ENCODE results near the gene TMEM52B. TPM values are rescaled to one million over a fixed set of nuclear protein-coding genes. Genes with fewer than 3 reads are reported as not detected.
"Not testable (repeated sequence)": the region's sequence is repeated elsewhere in the genome, so short reads cannot be mapped to it uniquely, and the experiment has no call there.

The TMEM52B gene
- total RNA-seq, 1 experiment from 2014 or later, result not detected

DNA sequence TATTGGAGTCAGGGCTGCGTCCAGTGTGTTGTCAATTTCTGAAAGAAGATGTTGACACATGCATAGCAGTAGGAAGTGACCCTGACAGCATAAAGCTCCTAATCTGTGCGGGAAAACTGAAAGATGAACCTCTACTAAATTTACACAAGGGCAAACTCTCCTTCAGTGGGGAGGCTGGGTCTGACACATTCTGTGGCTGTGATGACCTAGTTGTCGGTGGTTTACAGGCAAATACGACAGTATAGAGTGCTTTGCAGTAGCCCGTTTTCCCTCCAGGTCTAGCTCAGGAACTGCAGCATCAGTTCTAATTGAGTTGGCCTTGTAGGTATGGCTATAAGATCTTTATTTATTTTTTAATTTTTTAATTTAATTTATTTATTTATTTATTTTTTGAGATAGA lies 19.0 kb downstream of the TMEM52B start:
- Histone ChIP-seq H3K27ac (ENCODE audit: low read length) (no peak overlapping the region), H3K27me3 (ENCODE audit: control insufficient read depth, insufficient read depth, low read length) (no peaks in the 10 kb centered on the region), H3K4me1 (ENCODE audit: control insufficient read depth, insufficient read depth, low read length) (no peaks in the 10 kb centered on the region), H3K9me3 (ENCODE audit: control insufficient read depth, insufficient read depth, low read depth, low read length) (no peaks in the 10 kb centered on the region), H3K36me3 (ENCODE audit: control insufficient read depth, insufficient read depth, low read length) (no peaks in the 10 kb centered on the region), H3K4me3 (ENCODE audit: low read depth in 2 of 2, low read length in 2 of 2) (no peak overlapping the region)
- in situ Hi-C loops (cut with HindIII; ENCODE audit: low pct_unique_long_range_greater_than_20kb, low sequenced_read_pairs) (no loop called here), intact Hi-C loops (cut with micrococcal nuclease; ENCODE audit: unreplicated experiment) (no loop called here)
- CTCF ChIA-PET, result no interaction called here
- BruUV-seq (replicated peaks), result no TSS peak
- POLR2A ChIA-PET, result no interaction called here
- TF ChIP-seq TCF7L2 (IDR thresholded peaks at IDR 0.05; ENCODE audit: low read depth, low read length) (no peak), SIN3A (IDR thresholded peaks at IDR 0.05; ENCODE audit: borderline replicate concordance, insufficient read depth, low read depth, low read length) (no peak), POLR2AphosphoS5 (IDR thresholded peaks at IDR 0.05; ENCODE audit: low read depth, low read length) (no peak)
- TF ChIP-seq, protein P1, sequence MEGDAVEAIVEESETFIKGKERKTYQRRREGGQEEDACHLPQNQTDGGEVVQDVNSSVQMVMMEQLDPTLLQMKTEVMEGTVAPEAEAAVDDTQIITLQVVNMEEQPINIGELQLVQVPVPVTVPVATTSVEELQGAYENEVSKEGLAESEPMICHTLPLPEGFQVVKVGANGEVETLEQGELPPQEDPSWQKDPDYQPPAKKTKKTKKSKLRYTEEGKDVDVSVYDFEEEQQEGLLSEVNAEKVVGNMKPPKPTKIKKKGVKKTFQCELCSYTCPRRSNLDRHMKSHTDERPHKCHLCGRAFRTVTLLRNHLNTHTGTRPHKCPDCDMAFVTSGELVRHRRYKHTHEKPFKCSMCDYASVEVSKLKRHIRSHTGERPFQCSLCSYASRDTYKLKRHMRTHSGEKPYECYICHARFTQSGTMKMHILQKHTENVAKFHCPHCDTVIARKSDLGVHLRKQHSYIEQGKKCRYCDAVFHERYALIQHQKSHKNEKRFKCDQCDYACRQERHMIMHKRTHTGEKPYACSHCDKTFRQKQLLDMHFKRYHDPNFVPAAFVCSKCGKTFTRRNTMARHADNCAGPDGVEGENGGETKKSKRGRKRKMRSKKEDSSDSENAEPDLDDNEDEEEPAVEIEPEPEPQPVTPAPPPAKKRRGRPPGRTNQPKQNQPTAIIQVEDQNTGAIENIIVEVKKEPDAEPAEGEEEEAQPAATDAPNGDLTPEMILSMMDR (IDR thresholded peaks at IDR 0.05), result no peak
- TF ChIP-seq, protein P2, sequence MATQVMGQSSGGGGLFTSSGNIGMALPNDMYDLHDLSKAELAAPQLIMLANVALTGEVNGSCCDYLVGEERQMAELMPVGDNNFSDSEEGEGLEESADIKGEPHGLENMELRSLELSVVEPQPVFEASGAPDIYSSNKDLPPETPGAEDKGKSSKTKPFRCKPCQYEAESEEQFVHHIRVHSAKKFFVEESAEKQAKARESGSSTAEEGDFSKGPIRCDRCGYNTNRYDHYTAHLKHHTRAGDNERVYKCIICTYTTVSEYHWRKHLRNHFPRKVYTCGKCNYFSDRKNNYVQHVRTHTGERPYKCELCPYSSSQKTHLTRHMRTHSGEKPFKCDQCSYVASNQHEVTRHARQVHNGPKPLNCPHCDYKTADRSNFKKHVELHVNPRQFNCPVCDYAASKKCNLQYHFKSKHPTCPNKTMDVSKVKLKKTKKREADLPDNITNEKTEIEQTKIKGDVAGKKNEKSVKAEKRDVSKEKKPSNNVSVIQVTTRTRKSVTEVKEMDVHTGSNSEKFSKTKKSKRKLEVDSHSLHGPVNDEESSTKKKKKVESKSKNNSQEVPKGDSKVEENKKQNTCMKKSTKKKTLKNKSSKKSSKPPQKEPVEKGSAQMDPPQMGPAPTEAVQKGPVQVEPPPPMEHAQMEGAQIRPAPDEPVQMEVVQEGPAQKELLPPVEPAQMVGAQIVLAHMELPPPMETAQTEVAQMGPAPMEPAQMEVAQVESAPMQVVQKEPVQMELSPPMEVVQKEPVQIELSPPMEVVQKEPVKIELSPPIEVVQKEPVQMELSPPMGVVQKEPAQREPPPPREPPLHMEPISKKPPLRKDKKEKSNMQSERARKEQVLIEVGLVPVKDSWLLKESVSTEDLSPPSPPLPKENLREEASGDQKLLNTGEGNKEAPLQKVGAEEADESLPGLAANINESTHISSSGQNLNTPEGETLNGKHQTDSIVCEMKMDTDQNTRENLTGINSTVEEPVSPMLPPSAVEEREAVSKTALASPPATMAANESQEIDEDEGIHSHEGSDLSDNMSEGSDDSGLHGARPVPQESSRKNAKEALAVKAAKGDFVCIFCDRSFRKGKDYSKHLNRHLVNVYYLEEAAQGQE (IDR thresholded peaks at IDR 0.05; ENCODE audit: insufficient read depth in 1 of 2, low read depth in 2 of 2, low read length in 1 of 2), result no peak
- no peak for ATAC-seq
- no peak for DNase-seq (ENCODE audit: low read depth, low spot score)

DNA sequence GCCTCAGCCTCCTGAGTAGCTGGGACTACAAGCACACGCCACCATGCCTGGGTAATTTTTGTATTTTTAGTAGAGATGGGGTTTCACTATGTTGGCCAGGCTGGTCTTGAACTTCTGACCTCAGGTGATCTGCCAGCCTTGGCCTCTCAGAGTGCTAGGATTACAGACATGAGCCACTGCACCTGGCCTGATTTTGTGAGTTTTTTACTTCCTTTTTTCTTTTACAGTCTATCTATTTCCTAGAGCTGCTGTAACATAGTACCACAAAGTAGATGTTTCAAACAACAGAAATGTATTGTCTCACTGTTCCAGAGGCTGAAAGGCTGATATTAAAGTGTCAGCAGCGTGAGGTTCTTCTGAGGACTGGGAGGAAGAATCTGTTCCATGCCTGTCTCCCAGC lies 25.7 kb downstream of the TMEM52B start:
- BruUV-seq (replicated peaks); ATAC-seq; H3K36me3 ChIP-seq (ENCODE audit: control insufficient read depth, insufficient read depth, low read length); DNase-seq (ENCODE audit: low read depth, low spot score); intact Hi-C loops (cut with micrococcal nuclease; ENCODE audit: unreplicated experiment); POLR2A ChIA-PET; H3K27me3 ChIP-seq (ENCODE audit: control insufficient read depth, insufficient read depth, low read length); H3K4me1 ChIP-seq (ENCODE audit: control insufficient read depth, insufficient read depth, low read length); H3K4me3 ChIP-seq (ENCODE audit: low read depth in 2 of 2, low read length in 2 of 2); CTCF ChIA-PET; H3K27ac ChIP-seq (ENCODE audit: low read length); in situ Hi-C loops (cut with HindIII; ENCODE audit: low pct_unique_long_range_greater_than_20kb, low sequenced_read_pairs); H3K9me3 ChIP-seq (ENCODE audit: control insufficient read depth, insufficient read depth, low read depth, low read length): not testable (repeated sequence)

DNA sequence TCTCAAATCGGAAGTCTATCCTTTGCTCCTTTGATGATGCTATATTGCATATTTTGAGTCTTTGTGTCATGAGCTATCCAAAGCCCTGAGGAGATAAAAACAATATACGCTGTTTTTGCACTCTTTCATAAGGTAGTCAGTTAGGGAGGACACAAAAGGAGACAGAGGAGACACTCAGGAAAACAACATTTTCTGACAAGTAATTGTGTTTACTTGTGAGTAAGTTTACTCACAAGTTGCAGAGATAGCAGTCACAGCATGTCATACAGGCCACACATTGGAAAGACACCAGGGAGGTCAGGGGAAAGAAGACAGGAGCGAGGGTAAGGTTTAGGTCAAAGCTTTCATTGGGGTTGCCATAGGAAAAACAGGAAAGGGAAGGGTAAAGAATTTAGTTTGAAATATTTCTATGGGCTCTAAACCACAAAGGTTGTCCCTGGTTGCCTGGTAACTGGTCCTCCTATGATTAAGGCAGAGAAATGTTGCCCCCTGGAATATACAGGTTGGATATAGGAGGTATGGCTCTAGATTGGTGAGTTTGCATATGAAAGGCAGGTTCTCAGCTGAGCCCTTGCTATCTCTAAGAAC lies 26.5 kb downstream of the TMEM52B start:
- no peaks in the 10 kb centered on the region for H3K36me3 ChIP-seq (ENCODE audit: control insufficient read depth, insufficient read depth, low read length)
- POLR2A ChIA-PET, result no interaction called here
- no peak overlapping the region for H3K27ac ChIP-seq (ENCODE audit: low read length)
- CTCF ChIA-PET, result no interaction called here
- intact Hi-C loops (cut with micrococcal nuclease; ENCODE audit: unreplicated experiment), result no loop called here
- H3K27me3 ChIP-seq (ENCODE audit: control insufficient read depth, insufficient read depth, low read length), result no peaks in the 10 kb centered on the region
- no peak for TF ChIP-seq SIN3A (IDR thresholded peaks at IDR 0.05; ENCODE audit: borderline replicate concordance, insufficient read depth, low read depth, low read length)
- no peak for TF ChIP-seq POLR2AphosphoS5 (IDR thresholded peaks at IDR 0.05; ENCODE audit: low read depth, low read length)
- no peaks in the 10 kb centered on the region for H3K9me3 ChIP-seq (ENCODE audit: control insufficient read depth, insufficient read depth, low read depth, low read length)
- no peaks in the 10 kb centered on the region for H3K4me1 ChIP-seq (ENCODE audit: control insufficient read depth, insufficient read depth, low read length)
- no peak overlapping the region for H3K4me3 ChIP-seq (ENCODE audit: low read depth in 2 of 2, low read length in 2 of 2)
- peak; percentile 62 for ATAC-seq
- no TSS peak for BruUV-seq (replicated peaks)
- DNase-seq (ENCODE audit: low read depth, low spot score), result no peak
- in situ Hi-C loops (cut with HindIII; ENCODE audit: low pct_unique_long_range_greater_than_20kb, low sequenced_read_pairs), result no loop called here
